ENCODE results near the gene UBE2Z.

UBE2Z gene

DNA sequence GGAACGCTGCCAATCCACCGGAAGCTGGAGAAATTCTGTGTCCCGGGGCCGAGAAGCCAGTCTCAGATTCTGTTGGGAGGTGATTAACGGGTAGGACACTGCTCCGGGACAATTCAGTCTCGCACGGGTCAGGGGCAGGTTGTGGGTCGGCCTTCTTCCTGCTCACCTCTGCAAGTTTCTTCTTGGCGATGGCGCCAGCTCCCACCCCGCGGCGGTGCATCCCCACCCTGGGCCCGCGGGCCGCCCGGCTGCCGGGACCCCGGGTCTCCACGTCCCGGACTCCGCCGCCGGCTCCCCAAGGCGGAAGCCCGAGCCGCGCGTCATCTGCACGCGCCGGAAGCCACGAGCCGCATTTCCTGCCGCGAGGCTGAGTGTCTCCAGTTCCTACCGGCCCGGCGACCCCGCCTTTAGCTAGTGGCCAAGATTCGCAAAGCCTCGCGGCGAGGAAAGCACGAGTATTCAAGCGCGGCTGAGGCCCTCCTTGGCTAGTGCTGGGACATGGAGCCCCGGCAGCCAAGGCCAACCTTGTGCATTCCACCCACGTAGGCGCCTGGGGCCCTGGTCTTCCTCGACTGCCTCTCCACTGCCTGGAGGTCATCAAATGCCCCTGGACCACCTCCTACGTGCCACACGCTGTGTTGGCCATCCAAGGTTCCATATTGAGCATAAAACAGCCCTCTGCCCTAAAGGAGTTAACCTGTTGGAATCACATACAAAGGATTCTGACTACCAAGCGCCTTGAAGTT lies 36.5 kb downstream of the UBE2Z start, which contains the start of gene SNF8:
SNF8 (minus strand) TSS at position 328 of the 746 bp plus-strand sequence; CDS start at position 220, 108 bp downstream.
- ChIA-PET CTCF (interaction anchor here (0.6 to 2.8 kb wide), 10 partner anchors 8 to 221 kb away, joined by 3 to 13 read pairs (median 4); no protein-coding TSS in a partner anchor), POLR2A (interaction anchor here (0.6 to 2.5 kb wide), 26 partner anchors 8 to 1765 kb away, joined by 3 to 46 read pairs (median 4); partner anchors contain the start of genes ATP5MC1, GIP and IGF2BP1)
- H3K36me3 ChIP-seq (ENCODE audit: control insufficient read depth in 2 of 2, insufficient read depth in 1 of 2, low read length in 2 of 2), result peaks cover 26 to 31% of the 10 kb centered on the region in 2 experiments; a peak in 2 of 3 replicates
- H3K27ac ChIP-seq (ENCODE audit: extremely low read depth, low read depth, low read length), result peak within 1 kb of the TSS; percentile 76
- H3K9me3 ChIP-seq (ENCODE audit: control insufficient read depth, insufficient read depth, low read depth, low read length), result no peaks in the 10 kb centered on the region
- H3K4me1 ChIP-seq (ENCODE audit: control insufficient read depth, insufficient read depth, low read length), result 0 out of 2 replicates have a peak, but pooled peaks cover 3% of the 10 kb centered on the region
- peak within 1 kb of the TSS; percentile 69 for H3K4me3 ChIP-seq (ENCODE audit: low read depth, low read length)
- TF ChIP-seq ZNF266 (tag by site-specific recombination; IDR thresholded peaks at IDR 0.05; ENCODE audit: low read depth), result no peak
- no peak for TF ChIP-seq ZNF707 (tag by site-specific recombination; IDR thresholded peaks at IDR 0.05)
- TF ChIP-seq, protein P1, sequence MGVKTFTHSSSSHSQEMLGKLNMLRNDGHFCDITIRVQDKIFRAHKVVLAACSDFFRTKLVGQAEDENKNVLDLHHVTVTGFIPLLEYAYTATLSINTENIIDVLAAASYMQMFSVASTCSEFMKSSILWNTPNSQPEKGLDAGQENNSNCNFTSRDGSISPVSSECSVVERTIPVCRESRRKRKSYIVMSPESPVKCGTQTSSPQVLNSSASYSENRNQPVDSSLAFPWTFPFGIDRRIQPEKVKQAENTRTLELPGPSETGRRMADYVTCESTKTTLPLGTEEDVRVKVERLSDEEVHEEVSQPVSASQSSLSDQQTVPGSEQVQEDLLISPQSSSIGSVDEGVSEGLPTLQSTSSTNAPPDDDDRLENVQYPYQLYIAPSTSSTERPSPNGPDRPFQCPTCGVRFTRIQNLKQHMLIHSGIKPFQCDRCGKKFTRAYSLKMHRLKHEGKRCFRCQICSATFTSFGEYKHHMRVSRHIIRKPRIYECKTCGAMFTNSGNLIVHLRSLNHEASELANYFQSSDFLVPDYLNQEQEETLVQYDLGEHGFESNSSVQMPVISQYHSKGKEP (tag by site-specific recombination; IDR thresholded peaks at IDR 0.05), result no peak
- TF ChIP-seq ZFP69B (tag by site-specific recombination; IDR thresholded peaks at IDR 0.05), result no peak; the same call in 1 of the 2 replicates
- TF ChIP-seq ZNF510 (tag by site-specific recombination; IDR thresholded peaks at IDR 0.05; ENCODE audit: insufficient replicate concordance), result no peak
- TF ChIP-seq ZNF202 (tag by site-specific recombination; IDR thresholded peaks at IDR 0.05; ENCODE audit: borderline replicate concordance), result no peak
- TF ChIP-seq ZNF544 (tag by site-specific recombination; IDR thresholded peaks at IDR 0.05), result no peak
- TF ChIP-seq, protein P2, sequence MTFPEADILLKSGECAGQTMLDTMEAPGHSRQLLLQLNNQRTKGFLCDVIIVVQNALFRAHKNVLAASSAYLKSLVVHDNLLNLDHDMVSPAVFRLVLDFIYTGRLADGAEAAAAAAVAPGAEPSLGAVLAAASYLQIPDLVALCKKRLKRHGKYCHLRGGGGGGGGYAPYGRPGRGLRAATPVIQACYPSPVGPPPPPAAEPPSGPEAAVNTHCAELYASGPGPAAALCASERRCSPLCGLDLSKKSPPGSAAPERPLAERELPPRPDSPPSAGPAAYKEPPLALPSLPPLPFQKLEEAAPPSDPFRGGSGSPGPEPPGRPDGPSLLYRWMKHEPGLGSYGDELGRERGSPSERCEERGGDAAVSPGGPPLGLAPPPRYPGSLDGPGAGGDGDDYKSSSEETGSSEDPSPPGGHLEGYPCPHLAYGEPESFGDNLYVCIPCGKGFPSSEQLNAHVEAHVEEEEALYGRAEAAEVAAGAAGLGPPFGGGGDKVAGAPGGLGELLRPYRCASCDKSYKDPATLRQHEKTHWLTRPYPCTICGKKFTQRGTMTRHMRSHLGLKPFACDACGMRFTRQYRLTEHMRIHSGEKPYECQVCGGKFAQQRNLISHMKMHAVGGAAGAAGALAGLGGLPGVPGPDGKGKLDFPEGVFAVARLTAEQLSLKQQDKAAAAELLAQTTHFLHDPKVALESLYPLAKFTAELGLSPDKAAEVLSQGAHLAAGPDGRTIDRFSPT (tag by site-specific recombination; IDR thresholded peaks at IDR 0.05), result no peak
- TF ChIP-seq, protein P3, sequence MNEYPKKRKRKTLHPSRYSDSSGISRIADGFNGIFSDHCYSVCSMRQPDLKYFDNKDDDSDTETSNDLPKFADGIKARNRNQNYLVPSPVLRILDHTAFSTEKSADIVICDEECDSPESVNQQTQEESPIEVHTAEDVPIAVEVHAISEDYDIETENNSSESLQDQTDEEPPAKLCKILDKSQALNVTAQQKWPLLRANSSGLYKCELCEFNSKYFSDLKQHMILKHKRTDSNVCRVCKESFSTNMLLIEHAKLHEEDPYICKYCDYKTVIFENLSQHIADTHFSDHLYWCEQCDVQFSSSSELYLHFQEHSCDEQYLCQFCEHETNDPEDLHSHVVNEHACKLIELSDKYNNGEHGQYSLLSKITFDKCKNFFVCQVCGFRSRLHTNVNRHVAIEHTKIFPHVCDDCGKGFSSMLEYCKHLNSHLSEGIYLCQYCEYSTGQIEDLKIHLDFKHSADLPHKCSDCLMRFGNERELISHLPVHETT (tag by site-specific recombination; IDR thresholded peaks at IDR 0.05), result no peak
- no peak for TF ChIP-seq TRIM28 (IDR thresholded peaks at IDR 0.05; ENCODE audit: borderline replicate concordance, low read length)
- TF ChIP-seq ZSCAN23 (tag by site-specific recombination; IDR thresholded peaks at IDR 0.05), result no peak
- no peak for TF ChIP-seq ZNF211 (tag by site-specific recombination; IDR thresholded peaks at IDR 0.05; ENCODE audit: low read depth)
- TF ChIP-seq, protein P4, sequence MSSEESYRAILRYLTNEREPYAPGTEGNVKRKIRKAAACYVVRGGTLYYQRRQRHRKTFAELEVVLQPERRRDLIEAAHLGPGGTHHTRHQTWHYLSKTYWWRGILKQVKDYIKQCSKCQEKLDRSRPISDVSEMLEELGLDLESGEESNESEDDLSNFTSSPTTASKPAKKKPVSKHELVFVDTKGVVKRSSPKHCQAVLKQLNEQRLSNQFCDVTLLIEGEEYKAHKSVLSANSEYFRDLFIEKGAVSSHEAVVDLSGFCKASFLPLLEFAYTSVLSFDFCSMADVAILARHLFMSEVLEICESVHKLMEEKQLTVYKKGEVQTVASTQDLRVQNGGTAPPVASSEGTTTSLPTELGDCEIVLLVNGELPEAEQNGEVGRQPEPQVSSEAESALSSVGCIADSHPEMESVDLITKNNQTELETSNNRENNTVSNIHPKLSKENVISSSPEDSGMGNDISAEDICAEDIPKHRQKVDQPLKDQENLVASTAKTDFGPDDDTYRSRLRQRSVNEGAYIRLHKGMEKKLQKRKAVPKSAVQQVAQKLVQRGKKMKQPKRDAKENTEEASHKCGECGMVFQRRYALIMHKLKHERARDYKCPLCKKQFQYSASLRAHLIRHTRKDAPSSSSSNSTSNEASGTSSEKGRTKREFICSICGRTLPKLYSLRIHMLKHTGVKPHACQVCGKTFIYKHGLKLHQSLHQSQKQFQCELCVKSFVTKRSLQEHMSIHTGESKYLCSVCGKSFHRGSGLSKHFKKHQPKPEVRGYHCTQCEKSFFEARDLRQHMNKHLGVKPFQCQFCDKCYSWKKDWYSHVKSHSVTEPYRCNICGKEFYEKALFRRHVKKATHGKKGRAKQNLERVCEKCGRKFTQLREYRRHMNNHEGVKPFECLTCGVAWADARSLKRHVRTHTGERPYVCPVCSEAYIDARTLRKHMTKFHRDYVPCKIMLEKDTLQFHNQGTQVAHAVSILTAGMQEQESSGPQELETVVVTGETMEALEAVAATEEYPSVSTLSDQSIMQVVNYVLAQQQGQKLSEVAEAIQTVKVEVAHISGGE (tag by site-specific recombination; conservative IDR thresholded peaks at IDR 0.05; ENCODE audit: low read depth), result peak; percentile 96
- peak; percentile 64 for TF ChIP-seq ZFHX2 (tag by site-specific recombination; conservative IDR thresholded peaks at IDR 0.05)
- TF ChIP-seq ZNF548 (tag by site-specific recombination; IDR thresholded peaks at IDR 0.05), result no peak
- TF ChIP-seq ZNF433 (tag by site-specific recombination; IDR thresholded peaks at IDR 0.05; ENCODE audit: low read depth), result no peak
- TF ChIP-seq ZNF121 (tag by site-specific recombination; IDR thresholded peaks at IDR 0.05), result no peak
- no peak for TF ChIP-seq ZNF623 (tag by site-specific recombination; IDR thresholded peaks at IDR 0.05)
- TF ChIP-seq ZNF341 (tag by site-specific recombination; IDR thresholded peaks at IDR 0.05; ENCODE audit: low read depth), result no peak
- TF ChIP-seq ZNF214 (tag by site-specific recombination; IDR thresholded peaks at IDR 0.05; ENCODE audit: borderline replicate concordance), result no peak
- TF ChIP-seq YY2 (tag by site-specific recombination; IDR thresholded peaks at IDR 0.05), result no peak
- peak; percentile 57; the same call in 1 of the 2 replicates for TF ChIP-seq ZNF2 (tag by site-specific recombination; IDR thresholded peaks at IDR 0.05)
- TF ChIP-seq, protein P5, sequence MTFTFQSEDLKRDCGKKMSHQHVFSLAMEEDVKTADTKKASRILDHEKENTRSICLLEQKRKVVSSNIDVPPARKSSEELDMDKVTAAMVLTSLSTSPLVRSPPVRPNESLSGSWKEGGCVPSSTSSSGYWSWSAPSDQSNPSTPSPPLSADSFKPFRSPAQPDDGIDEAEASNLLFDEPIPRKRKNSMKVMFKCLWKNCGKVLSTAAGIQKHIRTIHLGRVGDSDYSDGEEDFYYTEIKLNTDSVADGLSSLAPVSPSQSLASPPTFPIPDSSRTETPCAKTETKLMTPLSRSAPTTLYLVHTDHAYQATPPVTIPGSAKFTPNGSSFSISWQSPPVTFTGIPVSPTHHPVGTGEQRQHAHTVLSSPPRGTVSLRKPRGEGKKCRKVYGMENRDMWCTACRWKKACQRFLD (tag by site-specific recombination; IDR thresholded peaks at IDR 0.05), result peak; percentile 75; the same call in 1 of the 2 replicates
- TF ChIP-seq HOXA7 (CRISPR knock-in tag; IDR thresholded peaks at IDR 0.05; ENCODE audit: borderline replicate concordance), result no peak
- no peak for TF ChIP-seq ZNF785 (tag by site-specific recombination; IDR thresholded peaks at IDR 0.05)
- no peak for TF ChIP-seq HOXC10 (CRISPR knock-in tag; IDR thresholded peaks at IDR 0.05)
- TF ChIP-seq ZNF354C (tag by site-specific recombination; IDR thresholded peaks at IDR 0.05; ENCODE audit: borderline replicate concordance, low read depth), result no peak

Data from HEK293 (cell line).